Spinal cord (tissue), 10 donors: Measurements from ENCODE around the gene MRPS17. TPM values are rescaled to one million over a fixed set of nuclear protein-coding genes. Genes with fewer than 3 reads are reported as not detected.
"Not testable (repeated sequence)": the region's sequence is repeated elsewhere in the genome, so short reads cannot be mapped to it uniquely, and the experiment has no call there.

Experiments
- DNase-seq, 6 donors: peaks; one replicate each; pipeline versions ENCODE4 v3.0.0 to v3.0.0-alpha.2; 2013 to 2015; ENCODE audit warnings: low spot score in 6 of 6, low read depth in 4 of 6
- H3K27ac ChIP-seq: one replicate; pipeline ENCODE4 v1.5.1; 2013; ENCODE audit warnings: low read depth, low read length, control low read depth
- H3K27me3 ChIP-seq: one replicate; pipeline ENCODE4 v1.6.1; 2013; ENCODE audit warnings: low read length; ENCODE audit not compliant: control insufficient read depth, insufficient read depth
- H3K36me3 ChIP-seq: one replicate; pipeline ENCODE4 v1.6.1; 2013; ENCODE audit warnings: low read length; ENCODE audit not compliant: control insufficient read depth, insufficient read depth
- H3K4me1 ChIP-seq: one replicate; pipeline ENCODE4 v1.6.1; 2013; ENCODE audit warnings: low read length; ENCODE audit not compliant: control insufficient read depth, insufficient read depth
- H3K4me3 ChIP-seq: one replicate; pipeline ENCODE4 v1.5.1; 2013; ENCODE audit warnings: low read depth, low read length, control low read depth
- H3K9me3 ChIP-seq: one replicate; pipeline ENCODE4 v1.6.1; 2013; ENCODE audit warnings: low read length; ENCODE audit not compliant: control insufficient read depth, insufficient read depth
- WGBS: methylation state at CpG from one replicate; pipeline ENCODE4 v1.1.5; 2013; ENCODE audit warnings: missing lambda C conversion rate; ENCODE audit not compliant: insufficient coverage; 5-methylcytosine and 5-hydroxymethylcytosine counted together
- polyA plus RNA-seq, 2 donors: library from polyadenylated mRNA; unstranded; fragments of 120-200 nt; gene quantifications; one replicate each; pipeline ENCODE4 v1.2.1, GENCODE V29; 2013; ENCODE audit not compliant: insufficient read length in 2 of 2
- total RNA-seq, 2 donors: library from RNA; depleted of rRNA in 1 of 2; stranded (reverse); fragments of 120-200 nt in 1 of 2; fragments of >200 nt in 1 of 2; gene quantifications; one replicate each; pipeline versions ENCODE4 v1.2.3 to v1.2.4, GENCODE V29; 2013 to 2014
- donor health status: healthy.

MRPS17 gene
- total and polyA plus RNA-seq, 4 donors, result 18.5 to 20.2 (median 19.6) TPM

GRCh38 chr7:55952352-55952671 is 635 bp downstream of the MRPS17 start:
- 14% methylated on average over 9 of the region's 19 CpGs for WGBS
- not testable (repeated sequence) for H3K9me3 ChIP-seq, H3K27me3 ChIP-seq, H3K27ac ChIP-seq, DNase-seq
- Histone ChIP-seq H3K36me3 (peaks cover 26% of the 10 kb centered on the region), H3K4me3 (peak overlapping the region; percentile 76), H3K4me1 (peaks cover 12% of the 10 kb centered on the region)

- no peak for DNase-seq
- WGBS, result 88% methylated on average over 11 of the region's 11 CpGs
- no peak overlapping the region for H3K27ac ChIP-seq
- peaks cover 12% of the 10 kb centered on the region for H3K4me1 ChIP-seq
- H3K4me3 ChIP-seq, result no peak overlapping the region
- H3K9me3 ChIP-seq, result no peaks in the 10 kb centered on the region
- peaks cover 26% of the 10 kb centered on the region for H3K36me3 ChIP-seq
- H3K27me3 ChIP-seq, result no peaks in the 10 kb centered on the region
Observed at GRCh38 chr7:55953707-55954475, 2.2 kb downstream of the MRPS17 start.

GRCh38 chr7:55957190-55957589 is 5.5 kb downstream of the MRPS17 start:
- peaks cover 7% of the 10 kb centered on the region for H3K4me1 ChIP-seq
- H3K36me3 ChIP-seq, result peaks cover 26% of the 10 kb centered on the region
- DNase-seq, result no peak
- 96% methylated on average over 4 of the region's 4 CpGs for WGBS
- no peak overlapping the region for H3K4me3 ChIP-seq
- no peaks in the 10 kb centered on the region for H3K9me3 ChIP-seq
- H3K27ac ChIP-seq, result no peak overlapping the region
- H3K27me3 ChIP-seq, result no peaks in the 10 kb centered on the region

GRCh38 chr7:55962014-55962413 is 10.3 kb downstream of the MRPS17 start:
- H3K9me3 ChIP-seq, result no peaks in the 10 kb centered on the region
- DNase-seq, result no peak
- H3K27ac ChIP-seq, result no peak overlapping the region
- H3K27me3 ChIP-seq, result no peaks in the 10 kb centered on the region
- H3K36me3 ChIP-seq, result peaks cover 6% of the 10 kb centered on the region
- no peak overlapping the region for H3K4me3 ChIP-seq
- peaks cover 22% of the 10 kb centered on the region for H3K4me1 ChIP-seq
- 83% methylated on average over 2 of the region's 3 CpGs for WGBS

- peaks cover 22% of the 10 kb centered on the region for H3K4me1 ChIP-seq
- DNase-seq, result no peak
- WGBS, result 77% methylated on average over 8 of the region's 15 CpGs
- no peaks in the 10 kb centered on the region for H3K27me3 ChIP-seq
- H3K27ac ChIP-seq, result no peak overlapping the region
- peaks cover 13% of the 10 kb centered on the region for H3K36me3 ChIP-seq
- H3K4me3 ChIP-seq, result no peak overlapping the region
- H3K9me3 ChIP-seq, result no peaks in the 10 kb centered on the region
Observed at GRCh38 chr7:55963584-55964168, 12.0 kb downstream of the MRPS17 start.

- Histone ChIP-seq H3K36me3 (peaks cover 21% of the 10 kb centered on the region), H3K4me3 (peak within 1 kb of the TSS; percentile 56), H3K27ac (peak within 1 kb of the TSS; percentile 57), H3K27me3 (no peaks in the 10 kb centered on the region), H3K4me1 (peaks cover 22% of the 10 kb centered on the region), H3K9me3 (no peaks in the 10 kb centered on the region)
- DNase-seq, result peak in 4 of 6 donors; percentile 53 to 88 (median 70)
- WGBS, result under 1% methylated on average over 105 of the region's 105 CpGs
Observed at GRCh38 chr7:55964261-55965099, 12.8 kb downstream of the MRPS17 start, which contains the start of gene NIPSNAP2. NIPSNAP2 (plus strand) TSS chr7:55964585; CDS start chr7:55964610, 25 bp downstream.

- Histone ChIP-seq H3K4me1 (peaks cover 22% of the 10 kb centered on the region), H3K36me3 (peaks cover 26% of the 10 kb centered on the region), H3K4me3 (peak overlapping the region; percentile 56), H3K27me3 (no peaks in the 10 kb centered on the region), H3K9me3 (no peaks in the 10 kb centered on the region), H3K27ac (peak overlapping the region; percentile 57)
- no peak for DNase-seq
- WGBS, result 0% methylated on average over 11 of the region's 14 CpGs
Observed at GRCh38 chr7:55965100-55965470, 13.4 kb downstream of the MRPS17 start.

GRCh38 chr7:55965805-55966421 is 14.2 kb downstream of the MRPS17 start:
- Histone ChIP-seq H3K4me3 (no peak overlapping the region), H3K36me3 (peaks cover 30% of the 10 kb centered on the region), H3K27ac (no peak overlapping the region), H3K27me3 (no peaks in the 10 kb centered on the region), H3K4me1 (peaks cover 27% of the 10 kb centered on the region), H3K9me3 (no peaks in the 10 kb centered on the region)
- peak in 1 of 6 donors; percentile 18 for DNase-seq
- WGBS, result 80% methylated on average over 9 of the region's 13 CpGs

- H3K4me1 ChIP-seq, result peaks cover 29% of the 10 kb centered on the region
- H3K4me3 ChIP-seq, result no peak overlapping the region
- DNase-seq, result peak in 1 of 6 donors; percentile 6
- WGBS, result 77% methylated on average over 6 of the region's 6 CpGs
- no peak overlapping the region for H3K27ac ChIP-seq
- no peaks in the 10 kb centered on the region for H3K9me3 ChIP-seq
- H3K36me3 ChIP-seq, result peaks cover 30% of the 10 kb centered on the region
- no peaks in the 10 kb centered on the region for H3K27me3 ChIP-seq
Observed at GRCh38 chr7:55966851-55967250, 15.2 kb downstream of the MRPS17 start.
